SK-N-SH (cell line): ENCODE results near the gene CHD2.

Source experiments
- CHD2 ChIP-seq: fragments of 150-350 bp; IDR thresholded peaks from 2 replicates; pipeline ENCODE4 v1.6.1; 2018; ENCODE audit warnings: low read length; ENCODE audit not compliant: partially characterized antibody
- CTCF ChIP-seq: fragments of 200-600 bp; sonication (generic); IDR thresholded peaks from 2 replicates; pipeline ENCODE4 v1.6.1; 2017; ENCODE audit warnings: antibody characterized with exemption, mild to moderate bottlenecking, moderate library complexity
- EP300 ChIP-seq, 2 experiments: IDR thresholded peaks; 2 replicates each; pipeline versions ENCODE4 v1.4.0 to v1.6.1; 2012; ENCODE audit warnings: borderline replicate concordance in 1 of 2, low read depth in 1 of 2, low read length in 1 of 2
- EZH2phosphoT487 ChIP-seq: fragments of 200-600 bp; sonication (generic); IDR thresholded peaks from 2 replicates; pipeline ENCODE4 v1.6.1; 2017; ENCODE audit warnings: low read depth, mixed run types, mild to moderate bottlenecking, antibody characterized with exemption, moderate library complexity, borderline replicate concordance
- GABPA ChIP-seq: IDR thresholded peaks from 2 replicates; pipeline ENCODE4 v1.4.0; 2012; ENCODE audit warnings: low read depth, mild to moderate bottlenecking
- MAX ChIP-seq: IDR thresholded peaks from 2 replicates; pipeline ENCODE4 v1.4.0; 2012; ENCODE audit warnings: low read depth
- MXI1 ChIP-seq: IDR thresholded peaks from 2 replicates; pipeline ENCODE4 v1.6.1; 2012; ENCODE audit warnings: mild to moderate bottlenecking, low read depth, low read length, improper control_type of control experiment
- NRF1 ChIP-seq: IDR thresholded peaks from 2 replicates; pipeline ENCODE4 v1.6.1; 2012; ENCODE audit warnings: low read depth, mild to moderate bottlenecking, low read length
- PBX3 ChIP-seq: IDR thresholded peaks from 2 replicates; pipeline ENCODE4; 2012
- POLR2AphosphoS5 ChIP-seq: IDR thresholded peaks from 2 replicates; pipeline ENCODE4 v1.6.1; 2012; ENCODE audit warnings: low read depth, low read length
- RFX5 ChIP-seq: IDR thresholded peaks from 2 replicates; pipeline ENCODE4 v1.6.1; 2012; ENCODE audit warnings: mild to moderate bottlenecking, improper control_type of control experiment, low read length
- RXRA ChIP-seq: IDR thresholded peaks from 2 replicates; pipeline ENCODE4 v1.4.0; 2012; ENCODE audit warnings: low read depth, mild to moderate bottlenecking, borderline replicate concordance
- USF2 ChIP-seq: fragments of 150-350 bp; IDR thresholded peaks from 2 replicates; pipeline ENCODE4 v1.6.1; 2017; ENCODE audit warnings: antibody characterized with exemption, low read length, low read depth, borderline replicate concordance

- no peak for TF ChIP-seq NRF1
- TF ChIP-seq CTCF: no peak
- TF ChIP-seq CHD2: no peak
- TF ChIP-seq MXI1: no peak
- TF ChIP-seq GABPA: no peak
- no peak for TF ChIP-seq EP300 (IDR thresholded peaks at IDR 0.05; ENCODE audit: borderline replicate concordance in 1 of 2, low read depth in 1 of 2, low read length in 1 of 2)
- TF ChIP-seq PBX3: no peak
- TF ChIP-seq USF2: no peak
- TF ChIP-seq EZH2phosphoT487: no peak
- no peak for TF ChIP-seq RFX5
- TF ChIP-seq MAX: no peak
- no peak for TF ChIP-seq POLR2AphosphoS5
- TF ChIP-seq RXRA: no peak
Observed at GRCh38 chr15:93051236-93052089, 151.3 kb downstream of the CHD2 start.
